Stimulated activated naive CD8-positive, alpha-beta T cell treated with anti-CD3 and anti-CD28 coated beads, Interleukin-15, amount 100 ng/mL, for 72 hours (primary cell): ENCODE data around the gene CLEC4G.
"Not testable (repeated sequence)": the region's sequence is repeated elsewhere in the genome, so short reads cannot be mapped to it uniquely, and the experiment has no call there.

ENCODE experiments used
- ATAC-seq: fragments of 150-1000 bp; cut with Tn5 transposase; 2 replicates; pipeline ENCODE4 v1.10.0; 2021; ENCODE audit warnings: mild to moderate bottlenecking, moderate library complexity
- DNase-seq, 2 donors: peaks; one replicate each; pipeline ENCODE4 v3.0.0; 2021 to 2022
- H3K27ac Mint-ChIP-seq, 2 donors: one replicate each; pipeline ENCODE4 v1.8.0; 2022; ENCODE audit warnings: mild to moderate bottlenecking in 2 of 2, mixed read lengths in 2 of 2, moderate library complexity in 2 of 2
- H3K27me3 Mint-ChIP-seq: one replicate; pipeline ENCODE4 v1.8.0; 2022; ENCODE audit warnings: mixed read lengths
- H3K4me1 Mint-ChIP-seq: one replicate; pipeline ENCODE4 v1.8.0; 2022; ENCODE audit warnings: mild to moderate bottlenecking, mixed read lengths
- H3K4me3 Mint-ChIP-seq, 2 donors: one replicate each; pipeline ENCODE4 v1.8.0; 2022; ENCODE audit warnings: mild to moderate bottlenecking in 2 of 2, mixed read lengths in 2 of 2, moderate library complexity in 1 of 2
- H3K9me3 Mint-ChIP-seq, 2 donors: one replicate each; pipeline ENCODE4 v1.8.0; 2022; ENCODE audit warnings: mixed read lengths in 2 of 2

The CLEC4G gene

GRCh38 chr19:7732045-7732444, at the start of gene CLEC4G:
Gene CLEC4G, minus strand, starts transcription at chr19:7732110. Its CDS starts 8 bp downstream, at chr19:7732102.
- Mint-ChIP-seq H3K4me1 (peaks cover 18% of the 10 kb centered on the region), H3K27me3 (peaks cover 81% of the 10 kb centered on the region), H3K4me3 (peak within 1 kb of the TSS in 1 of 2 donors; percentile 15), H3K27ac (no peak within 1 kb of the TSS), H3K9me3 (peaks cover 0 to 6% of the 10 kb centered on the region in 2 donors)
- ATAC-seq (no peak), DNase-seq (no peak)

GRCh38 chr19:7781157-7781556, 49.2 kb upstream of the CLEC4G start:
- Mint-ChIP-seq H3K9me3 (peaks cover 0 to 7% of the 10 kb centered on the region in 2 donors), H3K4me1 (peaks cover 5% of the 10 kb centered on the region), H3K27me3 (peaks cover 72% of the 10 kb centered on the region)

GRCh38 chr19:7779631-7780486, 47.9 kb upstream of the CLEC4G start:
- no peak for DNase-seq
- Mint-ChIP-seq H3K4me3 (no peak overlapping the region), H3K27me3 (peaks cover 71% of the 10 kb centered on the region), H3K4me1 (peaks cover 5% of the 10 kb centered on the region), H3K27ac (no peak overlapping the region), H3K9me3 (peaks cover 0 to 3% of the 10 kb centered on the region in 2 donors)
- ATAC-seq: no peak

More at GRCh38 chr19:7781157-7781556, 49.2 kb upstream of the CLEC4G start:
- Mint-ChIP-seq H3K4me3 (no peak overlapping the region), H3K27ac (peak overlapping the region in 1 of 2 donors; percentile 20)
- DNase-seq (no peak), ATAC-seq (no peak)

GRCh38 chr19:7778081-7778480, 46.2 kb upstream of the CLEC4G start:
- H3K4me1 Mint-ChIP-seq: peaks cover 3% of the 10 kb centered on the region
- H3K27ac Mint-ChIP-seq: no peak overlapping the region
- no peak overlapping the region for H3K4me3 Mint-ChIP-seq
- H3K27me3 Mint-ChIP-seq: peaks cover 54% of the 10 kb centered on the region
- H3K9me3 Mint-ChIP-seq: no peaks in the 10 kb centered on the region
- no peak for DNase-seq
- no peak for ATAC-seq

GRCh38 chr19:7775761-7776160, 43.9 kb upstream of the CLEC4G start:
- peaks cover 48% of the 10 kb centered on the region for H3K27me3 Mint-ChIP-seq
- no peak overlapping the region for H3K4me3 Mint-ChIP-seq
- peaks cover 24% of the 10 kb centered on the region for H3K4me1 Mint-ChIP-seq
- ATAC-seq (no peak), DNase-seq (no peak)
- no peak overlapping the region for H3K27ac Mint-ChIP-seq
- H3K9me3 Mint-ChIP-seq: no peaks in the 10 kb centered on the region

GRCh38 chr19:7773841-7774240, 41.9 kb upstream of the CLEC4G start:
- H3K9me3 Mint-ChIP-seq: no peaks in the 10 kb centered on the region
- H3K4me3 Mint-ChIP-seq: no peak overlapping the region
- no peak for ATAC-seq
- no peak for DNase-seq
- H3K27ac Mint-ChIP-seq: no peak overlapping the region
- peaks cover 48% of the 10 kb centered on the region for H3K27me3 Mint-ChIP-seq
- H3K4me1 Mint-ChIP-seq: peaks cover 24% of the 10 kb centered on the region

- no peaks in the 10 kb centered on the region for H3K9me3 Mint-ChIP-seq
- peak overlapping the region; percentile 25 to 59 for H3K4me3 Mint-ChIP-seq
- H3K27ac Mint-ChIP-seq: peak overlapping the region; percentile 2 to 77
- peaks cover 53% of the 10 kb centered on the region for H3K27me3 Mint-ChIP-seq
- peaks cover 24% of the 10 kb centered on the region for H3K4me1 Mint-ChIP-seq
- DNase-seq: peak; percentile 57 to 67
- peak; percentile 100 for ATAC-seq
Measured at GRCh38 chr19:7772752-7773291, 40.9 kb upstream of the CLEC4G start.

GRCh38 chr19:7771072-7771471, 39.2 kb upstream of the CLEC4G start:
- no peak overlapping the region for H3K27ac Mint-ChIP-seq

GRCh38 chr19:7769171-7769570, 37.3 kb upstream of the CLEC4G start:
- Mint-ChIP-seq H3K27me3 (peaks cover 42% of the 10 kb centered on the region), H3K4me1 (peaks cover 24% of the 10 kb centered on the region), H3K9me3 (no peaks in the 10 kb centered on the region), H3K4me3 (no peak overlapping the region), H3K27ac (no peak overlapping the region)
- DNase-seq: no peak
- ATAC-seq: no peak

More at GRCh38 chr19:7771072-7771471, 39.2 kb upstream of the CLEC4G start:
- Mint-ChIP-seq H3K4me3 (no peak overlapping the region), H3K4me1 (peaks cover 24% of the 10 kb centered on the region), H3K27me3 (peaks cover 53% of the 10 kb centered on the region), H3K9me3 (no peaks in the 10 kb centered on the region)
- no peak for ATAC-seq
- DNase-seq: no peak

GRCh38 chr19:7767487-7767886, 35.6 kb upstream of the CLEC4G start:
- no peaks in the 10 kb centered on the region for H3K9me3 Mint-ChIP-seq
- DNase-seq (no peak), ATAC-seq (no peak)
- H3K4me3 Mint-ChIP-seq: no peak overlapping the region
- peaks cover 22% of the 10 kb centered on the region for H3K4me1 Mint-ChIP-seq
- H3K27me3 Mint-ChIP-seq: peaks cover 57% of the 10 kb centered on the region
- no peak overlapping the region for H3K27ac Mint-ChIP-seq

GRCh38 chr19:7766535-7766934, 34.6 kb upstream of the CLEC4G start:
- no peak overlapping the region for H3K4me3 Mint-ChIP-seq
- H3K27me3 Mint-ChIP-seq: peaks cover 57% of the 10 kb centered on the region
- peaks cover 13% of the 10 kb centered on the region for H3K4me1 Mint-ChIP-seq
- DNase-seq (no peak), ATAC-seq (no peak)
- no peaks in the 10 kb centered on the region for H3K9me3 Mint-ChIP-seq
- H3K27ac Mint-ChIP-seq: no peak overlapping the region

- H3K9me3 Mint-ChIP-seq, ATAC-seq, H3K4me3 Mint-ChIP-seq, H3K4me1 Mint-ChIP-seq, H3K27ac Mint-ChIP-seq, DNase-seq: not testable (repeated sequence)
- peaks cover 63% of the 10 kb centered on the region for H3K27me3 Mint-ChIP-seq
Measured at GRCh38 chr19:7765043-7765442, 33.1 kb upstream of the CLEC4G start.

GRCh38 chr19:7764157-7764556, 32.2 kb upstream of the CLEC4G start:
- not testable (repeated sequence) for ATAC-seq, H3K9me3 Mint-ChIP-seq, DNase-seq, H3K27ac Mint-ChIP-seq, H3K4me1 Mint-ChIP-seq, H3K4me3 Mint-ChIP-seq
- H3K27me3 Mint-ChIP-seq: peaks cover 54% of the 10 kb centered on the region

- Mint-ChIP-seq H3K27ac (no peak overlapping the region), H3K27me3 (peaks cover 49% of the 10 kb centered on the region), H3K9me3 (peaks cover 9 to 13% of the 10 kb centered on the region in 2 donors), H3K4me3 (no peak overlapping the region), H3K4me1 (peaks cover 8% of the 10 kb centered on the region)
- DNase-seq (no peak), ATAC-seq (no peak)
Measured at GRCh38 chr19:7763696-7764095, 31.8 kb upstream of the CLEC4G start.

- H3K4me1 Mint-ChIP-seq: peaks cover 8% of the 10 kb centered on the region
- no peak within 1 kb of the TSS for H3K4me3 Mint-ChIP-seq
- peaks cover 16 to 21% of the 10 kb centered on the region in 2 donors for H3K9me3 Mint-ChIP-seq
- H3K27me3 Mint-ChIP-seq: peaks cover 40% of the 10 kb centered on the region
- no peak for ATAC-seq
- peak within 1 kb of the TSS in 1 of 2 donors; percentile 44 for H3K27ac Mint-ChIP-seq
- no peak for DNase-seq
Measured at GRCh38 chr19:7762719-7763293, 30.9 kb upstream of the CLEC4G start, which contains the start of gene CLEC4M. Gene CLEC4M, plus strand, starts transcription at chr19:7763243. Its CDS starts 24 bp downstream, at chr19:7763267.

- Mint-ChIP-seq H3K9me3 (peaks cover 47 to 54% of the 10 kb centered on the region in 2 donors), H3K4me3 (no peak overlapping the region), H3K4me1 (peaks cover 15% of the 10 kb centered on the region), H3K27me3 (peaks cover 22% of the 10 kb centered on the region), H3K27ac (no peak overlapping the region)
- DNase-seq (no peak), ATAC-seq (no peak)
Measured at GRCh38 chr19:7759156-7759555, 27.2 kb upstream of the CLEC4G start.
